Activated CD8-positive, alpha-beta memory T cell treated with anti-CD3 and anti-CD28 coated beads, Interleukin-2, amount 50 U/mL, for 4 hours (primary cell): ENCODE measurements around the gene ZDHHC11.
"Not testable (repeated sequence)": the region's sequence is repeated elsewhere in the genome, so short reads cannot be mapped to it uniquely, and the experiment has no call there.

Experiments
- DNase-seq: peaks from one replicate; pipeline ENCODE4 v3.0.0-alpha.2; 2020

Gene ZDHHC11

DNA sequence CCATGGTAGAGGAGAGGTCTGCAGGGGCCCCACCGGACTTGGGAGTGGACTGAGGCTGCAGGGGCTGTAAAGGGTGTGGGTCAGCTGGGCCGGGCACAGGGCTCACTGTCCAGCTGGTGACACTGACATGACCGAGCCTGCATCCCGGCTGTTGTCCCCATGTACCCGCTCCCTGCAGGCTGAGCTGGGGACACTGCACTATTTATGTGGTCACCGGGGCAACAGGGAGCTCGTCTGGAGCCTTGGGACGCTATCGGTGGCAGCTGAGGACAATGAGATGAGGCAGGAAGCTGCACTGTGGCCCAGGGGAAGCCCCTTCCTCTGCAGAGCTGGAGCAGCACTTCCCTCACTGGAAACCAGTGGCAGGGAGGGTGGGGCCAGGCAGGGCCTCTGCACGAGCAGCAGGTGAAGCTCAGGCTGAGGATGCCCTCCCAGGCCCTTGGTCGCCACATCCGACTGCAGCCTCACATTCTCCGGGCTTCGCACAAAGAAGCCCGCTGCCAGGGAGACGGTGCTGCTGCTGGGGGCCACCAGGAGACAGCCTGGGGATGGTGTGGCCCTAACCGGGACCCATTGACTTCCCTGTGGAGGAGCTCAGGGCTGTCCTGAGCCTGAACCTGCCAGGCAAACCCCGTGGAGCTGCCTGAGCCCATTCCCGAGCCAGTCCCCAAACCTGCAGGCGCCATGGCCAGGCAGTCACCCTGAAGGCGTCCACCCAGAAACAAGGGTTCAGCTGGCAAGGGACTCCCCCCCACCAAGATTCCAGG, 92.7 kb downstream of the ZDHHC11 start:
- no peak for DNase-seq

DNA sequence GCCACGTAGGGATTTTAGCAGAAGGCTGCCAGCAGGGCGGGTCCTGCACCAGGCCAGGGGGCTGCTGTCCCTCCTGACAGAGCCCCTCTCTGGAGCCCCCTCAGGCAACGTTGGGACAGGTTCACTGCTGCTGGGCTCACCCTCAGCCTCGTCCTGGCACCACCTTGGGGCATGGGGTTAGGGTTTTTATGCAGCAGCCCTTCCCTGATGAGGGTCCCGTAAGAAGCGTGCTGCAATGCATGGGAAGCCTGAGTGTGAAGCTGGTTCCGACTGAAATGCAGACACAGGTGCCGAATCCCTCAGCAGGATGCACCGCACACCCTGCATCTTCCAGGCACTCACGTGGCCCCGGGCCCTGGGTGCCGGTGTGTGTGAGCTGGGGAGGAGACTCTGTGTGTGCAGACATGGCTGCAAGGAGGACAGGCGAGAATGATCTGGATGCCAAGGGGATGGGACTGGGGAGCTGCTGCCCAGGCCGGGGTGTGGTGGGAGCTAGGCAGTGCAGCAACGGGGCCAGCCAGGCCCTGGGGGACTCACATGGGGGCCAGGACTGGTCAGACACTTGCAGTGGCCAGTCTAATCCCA, 93.3 kb downstream of the ZDHHC11 start:
- DNase-seq = no peak

GRCh38 chr5:756865-757345, 93.9 kb downstream of the ZDHHC11 start:
- DNase-seq = no peak

DNA sequence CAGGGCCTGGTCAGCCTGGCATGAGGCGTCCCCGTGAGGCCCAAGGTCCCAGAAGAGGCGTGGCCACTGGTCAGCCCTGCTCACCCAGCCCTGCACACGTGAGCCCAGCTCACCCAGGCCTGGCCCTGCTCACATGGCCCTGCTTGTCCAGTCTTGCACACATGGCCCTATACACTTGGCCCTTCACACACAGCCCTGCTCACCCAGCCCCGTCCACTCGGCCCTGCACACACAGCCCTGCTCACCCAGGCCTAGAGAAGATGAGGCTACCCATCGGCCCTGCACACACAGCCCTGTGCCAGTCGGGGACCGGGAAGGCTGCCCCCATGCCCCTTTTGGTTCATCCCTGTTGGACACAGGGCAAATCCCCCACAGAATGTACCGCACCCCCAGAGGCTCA, 94.6 kb downstream of the ZDHHC11 start:
- DNase-seq = no peak

GRCh38 chr5:754143-754632, 96.6 kb downstream of the ZDHHC11 start:
- DNase-seq = not testable (repeated sequence)

- DNase-seq = not testable (repeated sequence)
Observed at GRCh38 chr5:753567-754142, 97.1 kb downstream of the ZDHHC11 start.

- DNase-seq = not testable (repeated sequence)
Observed at GRCh38 chr5:752532-753115, 98.2 kb downstream of the ZDHHC11 start.

DNA sequence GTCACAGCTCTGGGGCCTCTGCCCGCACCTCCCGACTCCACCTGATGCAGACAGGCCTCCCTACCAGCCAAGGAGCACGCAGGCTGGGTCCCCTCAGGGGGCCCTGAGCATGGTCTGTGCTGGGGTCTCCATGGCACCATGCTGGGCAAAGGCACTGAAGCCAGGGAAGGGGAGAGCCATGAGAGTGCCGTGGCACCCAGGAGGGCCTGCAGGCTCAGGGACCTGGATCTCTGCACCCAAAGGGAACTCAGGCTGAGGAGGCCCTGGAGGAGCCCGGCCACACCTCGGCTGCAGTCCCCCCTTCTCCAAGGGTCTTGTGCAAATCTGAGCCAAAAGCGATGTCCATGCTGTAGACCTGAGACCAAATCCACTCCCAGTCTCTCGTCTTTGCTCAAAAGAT, 98.8 kb downstream of the ZDHHC11 start:
- not testable (repeated sequence) for DNase-seq

DNA sequence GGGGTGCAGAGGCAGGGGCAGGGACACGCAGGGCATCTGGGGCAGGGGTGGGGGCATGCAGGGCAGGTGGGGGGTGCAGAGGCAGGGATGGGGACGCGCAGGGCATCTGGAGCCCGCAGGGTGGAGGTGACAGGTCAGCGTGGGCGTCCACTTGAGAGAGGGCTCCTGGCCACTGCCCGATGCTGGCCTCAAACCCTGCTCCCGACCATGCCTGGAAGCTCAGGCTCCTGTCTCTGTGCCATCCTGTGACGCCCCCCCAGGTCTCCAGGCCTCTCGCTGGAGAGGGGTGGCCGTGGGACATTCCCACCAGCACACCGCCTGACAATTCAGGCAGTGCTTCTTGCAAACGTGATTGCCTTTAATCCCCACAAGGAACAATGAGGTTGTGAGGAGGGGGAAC, 99.3 kb downstream of the ZDHHC11 start:
- DNase-seq = no peak

GRCh38 chr5:750226-750625, 100.6 kb downstream of the ZDHHC11 start:
- DNase-seq = not testable (repeated sequence)

GRCh38 chr5:749101-749670, 101.6 kb downstream of the ZDHHC11 start:
- no peak for DNase-seq

GRCh38 chr5:748011-748980, 102.5 kb downstream of the ZDHHC11 start:
- not testable (repeated sequence) for DNase-seq

- DNase-seq = not testable (repeated sequence)
Observed at GRCh38 chr5:747303-747844, 103.4 kb downstream of the ZDHHC11 start.

- no peak for DNase-seq
Observed at GRCh38 chr5:746258-746761, 104.5 kb downstream of the ZDHHC11 start.
